ENCODE data around the gene CCT3. TPM values are rescaled to one million over a fixed set of nuclear protein-coding genes. Genes with fewer than 3 reads are reported as not detected.
A peak's percentile ranks its signal among the peaks of the same experiment; 100 is the strongest.

The CCT3 gene
- total and polyA plus RNA-seq, 10 of the 15 experiments (the other 5 are each of a cell fraction or from before 2014, with no cell fraction given) = 319 to 585 (median 427) TPM

- CTCF ChIA-PET = interaction anchor here (0.8 to 3.2 kb wide), 15 partner anchors 11 to 249 kb away, joined by 3 to 25 read pairs (median 4); partner anchors contain the start of genes CCT3, TMEM79 and TSACC
- H3K9me3 ChIP-seq (replicated peaks; ENCODE audit: control insufficient read depth, insufficient read depth, low read length) = no peaks in the 10 kb centered on the region
- H3K4me2 ChIP-seq (ENCODE audit: control insufficient read depth, insufficient read depth) = no peak overlapping the region
- in situ Hi-C loops (cut with MboI) = no loop called here
- ATAC-seq (no peak), DNase-seq (ENCODE audit: low read depth, low spot score) (no peak), FAIRE-seq (no peak)
- 0 out of 2 replicates have a peak, but pooled peaks cover 2% of the 10 kb centered on the region for H3K4me1 ChIP-seq (ENCODE audit: control insufficient read depth, insufficient read depth, low read length)
- no peaks in the 10 kb centered on the region for H3K36me3 ChIP-seq (ENCODE audit: control insufficient read depth in 2 of 2, insufficient read depth in 2 of 2, low read length in 1 of 2)
- POLR2A ChIA-PET = no interaction called here
- intact Hi-C loops (cut with micrococcal nuclease; ENCODE audit: unreplicated experiment) = no loop called here
- RAD21 ChIA-PET (ENCODE audit: unreplicated experiment) = interaction anchor here (0.9 to 1.5 kb wide), 4 partner anchors 17 to 86 kb away, joined by 3 to 4 read pairs (median 4); no protein-coding TSS in a partner anchor
- no peak overlapping the region for H3K27ac ChIP-seq (ENCODE audit: control insufficient read depth, insufficient read depth)
- H2AFZ ChIP-seq (ENCODE audit: control insufficient read depth, low read depth, low read length) = no peak overlapping the region
- TF ChIP-seq CTCF (IDR thresholded peaks at IDR 0.05 in 2 of 3, conservative IDR thresholded peaks at IDR 0.05 in 1 of 3; ENCODE audit: control insufficient read depth in 2 of 3, extremely low read depth in 1 of 3, insufficient read depth in 1 of 3, low read depth in 3 of 3, low read length in 3 of 3) = peak in 2 of 3 experiments; percentile 10 to 30; a peak in 1 of 6 replicates
- no peak for TF ChIP-seq STAT3 (IDR thresholded peaks at IDR 0.05; ENCODE audit: low read depth, low read length)
- no peak for TF ChIP-seq EED (IDR thresholded peaks at IDR 0.05; ENCODE audit: low read depth)
- TF ChIP-seq CBFB (IDR thresholded peaks at IDR 0.05; ENCODE audit: low read depth) = no peak
- 0 out of 2 replicates have a peak, but pooled peaks have one; percentile 4 for TF ChIP-seq RAD21 (IDR thresholded peaks at IDR 0.05; ENCODE audit: insufficient read depth, low read depth, low read length)
- no peak for TF ChIP-seq NBN (IDR thresholded peaks at IDR 0.05)
- SMC1A ChIA-PET (ENCODE audit: uncharacterized antibody, unreplicated experiment) = interaction anchor here (1.0 to 2.0 kb wide), 3 partner anchors 25 to 86 kb away, joined by 3 to 8 read pairs (median 3); no protein-coding TSS in a partner anchor
- WGBS (ENCODE audit: insufficient coverage, insufficient replicate concordance, low lambda C conversion rate, missing lambda C conversion rate) = 18% methylated on average over 6 of the region's 6 CpGs
- H3K27me3 ChIP-seq (replicated peaks in 1 of 2; ENCODE audit: control insufficient read depth in 2 of 2, insufficient read depth in 2 of 2, low read length in 1 of 2) = peaks cover 2% of the 10 kb centered on the region in 2 experiments; a peak in 2 of 4 replicates
- no peak overlapping the region for H3K9ac ChIP-seq (ENCODE audit: control insufficient read depth, insufficient read depth, low read length)
- no TSS peak for BruUV-seq (replicated peaks)
- no peak overlapping the region for H3K4me3 ChIP-seq
- no peaks in the 10 kb centered on the region for H4K20me1 ChIP-seq (ENCODE audit: control insufficient read depth, insufficient read depth)
- no peaks in the 10 kb centered on the region for H3K79me2 ChIP-seq (ENCODE audit: control insufficient read depth, insufficient read depth, low read length)
Observed at GRCh38 chr1:156359973-156360372, 21.9 kb upstream of the CCT3 start.

All from GM12878 (cell line).